Neural crest cell (in vitro differentiated cells): ENCODE data around the gene KRTAP9-3. TPM values are rescaled to one million over a fixed set of nuclear protein-coding genes. Genes with fewer than 3 reads are reported as not detected.
"Not testable (repeated sequence)": the region's sequence is repeated elsewhere in the genome, so short reads cannot be mapped to it uniquely, and the experiment has no call there.

Source experiments
- DNase-seq: peaks from one replicate; pipeline ENCODE4 v3.0.0; 2021; ENCODE audit warnings: low read depth, mixed read lengths, low spot score
- H3K27ac Mint-ChIP-seq: one replicate; pipeline ENCODE4 v1.8.0; 2021; ENCODE audit warnings: mild to moderate bottlenecking, mixed read lengths; ENCODE audit not compliant: unreplicated experiment
- H3K27me3 Mint-ChIP-seq: 2 replicates; pipeline ENCODE4 v1.8.0; 2021; ENCODE audit warnings: low read depth, mild to moderate bottlenecking, mixed read lengths
- H3K36me3 Mint-ChIP-seq: 2 replicates; pipeline ENCODE4 v1.8.0; 2021; ENCODE audit warnings: low read depth, mild to moderate bottlenecking, mixed read lengths
- H3K4me1 Mint-ChIP-seq: 2 replicates; pipeline ENCODE4 v1.8.0; 2021; ENCODE audit warnings: mixed read lengths
- H3K4me3 Mint-ChIP-seq: one replicate; pipeline ENCODE4 v1.8.0; 2021; ENCODE audit warnings: mild to moderate bottlenecking, mixed read lengths
- H3K9me3 Mint-ChIP-seq: 2 replicates; pipeline ENCODE4 v1.8.0; 2021; ENCODE audit warnings: mixed read lengths
- CTCF ChIP-seq: fragments of 200-600 bp; sonication (generic); conservative IDR thresholded peaks from 2 replicates; pipeline ENCODE4 v1.5.0; 2021; ENCODE audit warnings: antibody characterized with exemption, mild to moderate bottlenecking
- total RNA-seq: library from RNA; stranded (reverse); gene quantifications from 2 replicates; pipeline ENCODE4 v1.2.1, GENCODE V29; 2021

The KRTAP9-3 gene
- total RNA-seq, 1 donor from 2014 or later = not detected

GRCh38 chr17:41264599-41264998 lies 32.4 kb downstream of the KRTAP9-3 start:
- peaks cover 6% of the 10 kb centered on the region for H3K9me3 Mint-ChIP-seq
- TF ChIP-seq CTCF = no peak
- no peaks in the 10 kb centered on the region for H3K36me3 Mint-ChIP-seq
- H3K4me3 Mint-ChIP-seq = no peak overlapping the region
- H3K4me1 Mint-ChIP-seq = no peaks in the 10 kb centered on the region
- H3K27ac Mint-ChIP-seq = no peak overlapping the region
- peaks cover 53% of the 10 kb centered on the region for H3K27me3 Mint-ChIP-seq
- DNase-seq = no peak

GRCh38 chr17:41265078-41265477 lies 32.8 kb downstream of the KRTAP9-3 start, which contains the start of gene KRTAP9-6:
KRTAP9-6 (plus strand) TSS chr17:41265378; CDS start chr17:41265378, 0 bp downstream.
- H3K4me1 Mint-ChIP-seq = no peaks in the 10 kb centered on the region

GRCh38 chr17:41267711-41268110 lies 35.5 kb downstream of the KRTAP9-3 start:
- H3K4me3 Mint-ChIP-seq = no peak overlapping the region
- no peaks in the 10 kb centered on the region for H3K9me3 Mint-ChIP-seq
- no peak overlapping the region for H3K27ac Mint-ChIP-seq
- no peak for DNase-seq
- peaks cover 25% of the 10 kb centered on the region for H3K27me3 Mint-ChIP-seq
- TF ChIP-seq CTCF = no peak
- no peaks in the 10 kb centered on the region for H3K4me1 Mint-ChIP-seq
- no peaks in the 10 kb centered on the region for H3K36me3 Mint-ChIP-seq

More at GRCh38 chr17:41265078-41265477, 32.8 kb downstream of the KRTAP9-3 start, which contains the start of gene KRTAP9-6:
- Mint-ChIP-seq H3K36me3 (no peaks in the 10 kb centered on the region), H3K4me3 (no peak within 1 kb of the TSS), H3K9me3 (peaks cover 3% of the 10 kb centered on the region), H3K27me3 (peaks cover 49% of the 10 kb centered on the region), H3K27ac (no peak within 1 kb of the TSS)
- DNase-seq = no peak
- TF ChIP-seq CTCF = no peak

- not testable (repeated sequence) for H3K27ac Mint-ChIP-seq, DNase-seq, H3K4me3 Mint-ChIP-seq, H3K4me1 Mint-ChIP-seq, H3K36me3 Mint-ChIP-seq, H3K27me3 Mint-ChIP-seq, H3K9me3 Mint-ChIP-seq
Measured at GRCh38 chr17:41271323-41271722, 39.1 kb downstream of the KRTAP9-3 start.

- no peak overlapping the region for H3K4me3 Mint-ChIP-seq
- no peak for DNase-seq
- H3K27ac Mint-ChIP-seq = no peak overlapping the region
- no peaks in the 10 kb centered on the region for H3K9me3 Mint-ChIP-seq
- TF ChIP-seq CTCF = no peak
- peaks cover 13% of the 10 kb centered on the region for H3K27me3 Mint-ChIP-seq
- H3K4me1 Mint-ChIP-seq = no peaks in the 10 kb centered on the region
- no peaks in the 10 kb centered on the region for H3K36me3 Mint-ChIP-seq
Measured at GRCh38 chr17:41271858-41272257, 39.6 kb downstream of the KRTAP9-3 start.

- H3K27ac Mint-ChIP-seq, H3K4me1 Mint-ChIP-seq, H3K9me3 Mint-ChIP-seq, DNase-seq, H3K36me3 Mint-ChIP-seq, H3K4me3 Mint-ChIP-seq: not testable (repeated sequence)
- peaks cover 45% of the 10 kb centered on the region for H3K27me3 Mint-ChIP-seq
Measured at GRCh38 chr17:41275648-41276190, 43.5 kb downstream of the KRTAP9-3 start, which contains the start of gene KRTAP9-7. KRTAP9-7 (plus strand) TSS chr17:41275698; CDS start chr17:41275698, 0 bp downstream.
